Osteoblast (primary cell): Measurements from ENCODE around the gene MEF2B. TPM values are rescaled to one million over a fixed set of nuclear protein-coding genes. Genes with fewer than 3 reads are reported as not detected.

Experiments
- DNase-seq: peaks from one replicate; pipeline ENCODE4 v3.0.0; 2011; ENCODE audit warnings: low spot score, mixed read lengths; ENCODE audit not compliant: insufficient read length; ENCODE audit errors: missing footprints
- H2AFZ ChIP-seq: 2 replicates; pipeline ENCODE4 v1.6.0; 2011; ENCODE audit warnings: mild to moderate bottlenecking, low read length
- H3K27ac ChIP-seq: 2 replicates; pipeline ENCODE4 v1.5.1; 2011; ENCODE audit warnings: mild to moderate bottlenecking, low read depth, low read length, moderate library complexity
- H3K27me3 ChIP-seq: 2 replicates; pipeline ENCODE4 v1.6.0; 2012; ENCODE audit warnings: mild to moderate bottlenecking, control low read depth, inconsistent platforms, low read length, moderate library complexity; ENCODE audit not compliant: insufficient read depth
- H3K36me3 ChIP-seq: 2 replicates; pipeline ENCODE4 v1.5.1; 2011; ENCODE audit warnings: mild to moderate bottlenecking, low read length, control low read depth, moderate library complexity; ENCODE audit not compliant: insufficient read depth
- H3K4me1 ChIP-seq: 2 replicates; pipeline ENCODE4 v1.5.1; 2011; ENCODE audit warnings: mild to moderate bottlenecking, low read length, control low read depth, moderate library complexity; ENCODE audit not compliant: insufficient read depth
- H3K4me2 ChIP-seq: 2 replicates; pipeline ENCODE4 v1.6.0; 2011; ENCODE audit warnings: mild to moderate bottlenecking, low read length; ENCODE audit not compliant: insufficient read depth
- H3K4me3 ChIP-seq: fragments of 200-600 bp; sonication (generic); 3 replicates; pipeline ENCODE4 v1.5.1; 2012; ENCODE audit warnings: mild to moderate bottlenecking, low read length, inconsistent platforms; ENCODE audit not compliant: insufficient read depth
- H3K79me2 ChIP-seq: 2 replicates; pipeline ENCODE4 v1.6.0; 2012; ENCODE audit warnings: mild to moderate bottlenecking, low read length, control low read depth, inconsistent platforms; ENCODE audit not compliant: insufficient read depth
- H3K9me3 ChIP-seq: 2 replicates; pipeline ENCODE4 v1.5.1; 2011; ENCODE audit warnings: low read depth, low read length, control low read depth
- H4K20me1 ChIP-seq: 2 replicates; pipeline ENCODE4 v1.6.0; 2012; ENCODE audit warnings: mild to moderate bottlenecking, low read length, control low read depth; ENCODE audit not compliant: insufficient read depth
- total RNA-seq: library from RNA; depleted of rRNA; stranded (reverse); fragments of >200 nt; gene quantifications from 2 replicates; pipeline ENCODE4 v1.2.3, GENCODE V29; 2012
- TF ChIP-seq, protein P1 (sequence below): IDR thresholded peaks from 2 replicates; pipeline ENCODE4 v1.5.1; 2011; ENCODE audit warnings: mild to moderate bottlenecking, low read depth, low read length, moderate library complexity; ENCODE audit errors: extremely low read depth

The MEF2B gene
- total RNA-seq, 1 donor, result 0.36 TPM

DNA sequence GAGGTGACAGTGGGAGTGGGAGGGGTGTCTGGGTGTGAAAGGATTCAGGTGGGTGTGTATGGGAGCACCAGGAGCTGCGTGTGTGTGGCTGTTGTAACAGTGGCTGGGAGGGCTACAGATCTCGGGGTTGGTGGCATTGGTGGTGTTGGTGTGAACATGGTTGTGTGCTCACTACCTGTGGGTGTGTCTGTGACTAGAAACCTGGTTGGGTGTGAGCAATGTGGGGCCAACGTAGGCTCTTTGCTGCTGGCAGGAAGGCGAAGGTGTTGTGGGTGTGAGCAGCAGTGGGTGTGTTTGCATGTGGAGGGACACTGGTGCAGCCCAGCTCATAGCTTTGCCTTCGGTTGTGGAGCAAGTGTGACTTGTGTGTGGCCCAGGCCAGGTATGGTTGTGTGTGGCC lies 36.9 kb upstream of the MEF2B start:
- Histone ChIP-seq H3K27ac (no peak overlapping the region), H3K9me3 (no peaks in the 10 kb centered on the region), H3K36me3 (no peaks in the 10 kb centered on the region), H3K79me2 (peaks cover 8% of the 10 kb centered on the region), H2AFZ (no peak overlapping the region), H3K27me3 (peaks cover 13% of the 10 kb centered on the region), H3K4me3 (no peak overlapping the region), H3K4me1 (peaks cover 11% of the 10 kb centered on the region), H4K20me1 (no peaks in the 10 kb centered on the region), H3K4me2 (no peak overlapping the region)
- TF ChIP-seq, protein P1, sequence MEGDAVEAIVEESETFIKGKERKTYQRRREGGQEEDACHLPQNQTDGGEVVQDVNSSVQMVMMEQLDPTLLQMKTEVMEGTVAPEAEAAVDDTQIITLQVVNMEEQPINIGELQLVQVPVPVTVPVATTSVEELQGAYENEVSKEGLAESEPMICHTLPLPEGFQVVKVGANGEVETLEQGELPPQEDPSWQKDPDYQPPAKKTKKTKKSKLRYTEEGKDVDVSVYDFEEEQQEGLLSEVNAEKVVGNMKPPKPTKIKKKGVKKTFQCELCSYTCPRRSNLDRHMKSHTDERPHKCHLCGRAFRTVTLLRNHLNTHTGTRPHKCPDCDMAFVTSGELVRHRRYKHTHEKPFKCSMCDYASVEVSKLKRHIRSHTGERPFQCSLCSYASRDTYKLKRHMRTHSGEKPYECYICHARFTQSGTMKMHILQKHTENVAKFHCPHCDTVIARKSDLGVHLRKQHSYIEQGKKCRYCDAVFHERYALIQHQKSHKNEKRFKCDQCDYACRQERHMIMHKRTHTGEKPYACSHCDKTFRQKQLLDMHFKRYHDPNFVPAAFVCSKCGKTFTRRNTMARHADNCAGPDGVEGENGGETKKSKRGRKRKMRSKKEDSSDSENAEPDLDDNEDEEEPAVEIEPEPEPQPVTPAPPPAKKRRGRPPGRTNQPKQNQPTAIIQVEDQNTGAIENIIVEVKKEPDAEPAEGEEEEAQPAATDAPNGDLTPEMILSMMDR, result no peak
- peak; percentile 58 for DNase-seq

DNA sequence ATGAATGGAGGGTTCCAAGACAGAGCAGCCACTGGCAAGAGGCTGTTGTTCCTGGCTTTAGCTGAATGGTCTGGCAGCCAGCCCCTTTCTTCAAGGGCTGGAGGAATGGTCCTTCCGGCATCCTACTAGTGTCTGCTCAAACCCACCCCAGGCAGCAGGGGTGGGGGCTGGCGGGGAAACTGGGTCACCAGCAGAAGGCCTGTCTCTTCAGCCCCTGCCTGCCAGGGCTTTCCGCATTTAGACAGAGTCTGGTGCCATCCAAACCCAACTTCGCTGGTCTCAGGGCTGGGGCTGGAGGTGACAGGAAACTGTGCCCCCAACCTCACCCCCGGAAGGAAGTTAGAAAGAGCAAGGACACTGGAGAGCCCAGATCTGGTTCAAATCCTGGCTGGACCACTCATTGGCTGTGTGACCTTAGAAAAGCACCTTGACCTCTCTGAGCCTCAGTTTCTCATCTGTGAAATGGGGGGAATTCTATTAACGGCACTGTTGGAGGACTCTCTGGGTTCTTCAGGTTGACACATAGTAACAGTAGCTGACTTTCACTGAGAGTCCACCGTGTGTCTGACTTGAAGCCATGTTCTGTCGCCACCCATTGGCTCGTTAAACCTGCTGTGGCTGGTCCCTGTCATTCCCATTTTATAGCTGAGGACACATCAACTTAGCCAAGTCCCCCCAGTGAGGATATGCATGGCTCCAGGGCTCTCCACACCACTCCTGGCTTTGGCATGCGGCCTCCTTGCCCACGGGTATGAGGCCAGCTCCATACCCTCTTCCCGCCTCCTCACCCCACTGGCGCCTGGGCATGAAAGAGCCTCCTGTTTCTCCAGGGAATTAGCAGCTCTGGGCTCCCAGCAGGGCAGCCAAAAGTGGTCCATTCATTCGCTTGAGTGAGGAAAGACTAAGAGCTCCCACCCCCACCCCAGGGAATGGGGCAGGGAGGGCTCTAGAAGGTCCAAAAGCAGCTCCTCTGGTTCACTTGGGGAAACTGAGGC lies 35.6 kb upstream of the MEF2B start:
- Histone ChIP-seq H3K27me3 (peaks cover 4% of the 10 kb centered on the region), H3K27ac (no peak overlapping the region), H3K9me3 (no peaks in the 10 kb centered on the region), H3K79me2 (peaks cover 8% of the 10 kb centered on the region), H3K4me2 (no peak overlapping the region), H3K4me1 (peaks cover 11% of the 10 kb centered on the region), H2AFZ (no peak overlapping the region), H4K20me1 (no peaks in the 10 kb centered on the region), H3K4me3 (no peak overlapping the region), H3K36me3 (no peaks in the 10 kb centered on the region)
- TF ChIP-seq, protein P1, result no peak
- peak; percentile 44 for DNase-seq

GRCh38 chr19:19204181-19204580 lies 34.1 kb upstream of the MEF2B start:
- peaks cover 3% of the 10 kb centered on the region for H3K36me3 ChIP-seq
- H3K27ac ChIP-seq, result no peak overlapping the region
- no peak overlapping the region for H3K4me2 ChIP-seq
- no peaks in the 10 kb centered on the region for H3K9me3 ChIP-seq
- H4K20me1 ChIP-seq, result no peaks in the 10 kb centered on the region
- H3K79me2 ChIP-seq, result peaks cover 8% of the 10 kb centered on the region
- no peak overlapping the region for H2AFZ ChIP-seq
- DNase-seq, result peak; percentile 51
- peaks cover 11% of the 10 kb centered on the region for H3K4me1 ChIP-seq
- H3K4me3 ChIP-seq, result no peak overlapping the region
- H3K27me3 ChIP-seq, result peaks cover 4% of the 10 kb centered on the region
- TF ChIP-seq, protein P1, result no peak

DNA sequence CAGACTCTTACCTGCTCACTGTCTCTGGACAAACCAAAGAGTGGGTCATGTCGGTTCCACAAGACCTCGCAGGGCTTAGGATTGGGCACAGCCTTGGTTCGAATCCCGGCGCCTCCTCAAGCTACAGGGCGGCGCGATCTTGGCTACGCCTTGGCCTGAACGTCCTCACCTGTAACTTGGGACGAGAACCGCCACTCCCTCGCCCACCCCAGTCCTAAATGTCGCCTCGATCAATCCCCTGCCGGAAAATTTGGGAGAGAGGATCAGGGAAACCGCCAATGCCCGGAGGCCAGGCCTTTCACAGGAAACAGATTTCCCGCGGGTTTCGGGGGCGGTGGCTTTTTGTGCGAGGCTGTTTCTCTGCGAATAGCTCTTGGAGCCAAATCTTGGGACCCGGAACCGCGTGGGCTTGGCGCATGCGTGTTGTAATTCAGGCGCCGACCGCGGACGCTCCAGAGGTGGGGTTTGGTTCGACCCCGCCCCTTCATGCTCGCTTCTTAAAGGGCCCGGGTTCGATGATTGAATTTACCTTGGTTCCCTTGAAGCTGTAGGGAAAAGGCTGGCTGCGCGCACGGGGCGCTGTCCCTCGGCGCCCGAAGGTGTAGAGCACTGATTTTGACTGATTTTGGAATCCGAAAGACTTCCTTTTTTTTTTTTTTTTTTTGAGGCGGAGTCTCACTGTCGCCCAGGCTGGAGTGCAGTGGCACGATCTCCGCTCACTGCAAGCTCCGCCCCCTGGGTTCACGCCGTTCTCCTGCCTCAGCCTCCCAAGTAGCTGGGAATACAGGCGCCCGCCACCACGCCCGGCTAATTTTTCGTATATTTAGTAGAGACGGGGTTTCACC lies 33.2 kb upstream of the MEF2B start, which contains the start of gene NR2C2AP:
NR2C2AP (minus strand) TSS at position 403 of the 845 bp plus-strand sequence; CDS start at position 49, 354 bp downstream.
- TF ChIP-seq, protein P1, result no peak
- peak within 1 kb of the TSS; percentile 79 for H3K4me3 ChIP-seq
- peaks cover 8% of the 10 kb centered on the region for H3K79me2 ChIP-seq
- peaks cover 11% of the 10 kb centered on the region for H3K4me1 ChIP-seq
- peak within 1 kb of the TSS; percentile 91 for H3K4me2 ChIP-seq
- H3K27me3 ChIP-seq, result peaks cover 4% of the 10 kb centered on the region
- no peaks in the 10 kb centered on the region for H3K9me3 ChIP-seq
- peak; percentile 100 for DNase-seq
- H2AFZ ChIP-seq, result peak within 1 kb of the TSS; percentile 86
- no peaks in the 10 kb centered on the region for H4K20me1 ChIP-seq
- H3K36me3 ChIP-seq, result peaks cover 10% of the 10 kb centered on the region
- H3K27ac ChIP-seq, result peak within 1 kb of the TSS; percentile 50
